K562 (cell line): ENCODE data around the gene SCRG1. TPM values are rescaled to one million over a fixed set of nuclear protein-coding genes. Genes with fewer than 3 reads are reported as not detected.
A peak's percentile ranks its signal among the peaks of the same experiment; 100 is the strongest.

Experiments used
- ARID2 ChIP-seq: fragments of 450-650 bp; IDR thresholded peaks from 2 replicates; pipeline ENCODE4 v1.6.1; 2017; ENCODE audit warnings: antibody characterized with exemption, mild to moderate bottlenecking
- CCAR2 ChIP-seq: fragments of 200-400 bp; formaldehyde crosslinking; IDR thresholded peaks from 2 replicates; pipeline ENCODE4 v1.6.1; 2017; ENCODE audit warnings: mild to moderate bottlenecking, low read depth, low read length
- DMBX1 ChIP-seq: fragments of 250-450 bp; sonication (Bioruptor Pico); IDR thresholded peaks from 2 replicates; pipeline ENCODE4 v1.8.0; 2022; ENCODE audit warnings: inconsistent platforms, mild to moderate bottlenecking, moderate library complexity, borderline replicate concordance
- HDGF ChIP-seq: fragments of 450-650 bp; IDR thresholded peaks from 2 replicates; pipeline ENCODE4 v1.6.1; 2016
- NFRKB ChIP-seq: fragments of 450-650 bp; IDR thresholded peaks from 2 replicates; pipeline ENCODE4 v1.6.1; 2016; ENCODE audit warnings: low read depth
- OTX1 ChIP-seq: fragments of 450-650 bp; formaldehyde crosslinking; IDR thresholded peaks from 2 replicates; pipeline ENCODE4 v1.4.0; 2022; ENCODE audit warnings: mild to moderate bottlenecking
- RCOR1 ChIP-seq, 2 experiments: IDR thresholded peaks; 2 replicates each; pipeline ENCODE4 v1.6.1; 2012; ENCODE audit warnings: low read depth in 2 of 2, low read length in 2 of 2, borderline replicate concordance in 1 of 2, improper control_type of control experiment in 1 of 2
- RHOXF2B ChIP-seq: fragments of 250-450 bp; sonication (Bioruptor Pico); conservative IDR thresholded peaks from 2 replicates; pipeline ENCODE4 v1.5.1; 2021
- USF2 ChIP-seq: sonication (generic); formaldehyde crosslinking; IDR thresholded peaks from 2 replicates; pipeline ENCODE4 v1.5.0; 2020; ENCODE audit warnings: missing genetic modification reagents
- ZNF311 ChIP-seq: fragments of 250-450 bp; sonication (Bioruptor Pico); IDR thresholded peaks from 2 replicates; pipeline ENCODE4 v1.4.0; 2020; ENCODE audit warnings: mild to moderate bottlenecking, moderate library complexity
- ZNF507 ChIP-seq: conservative IDR thresholded peaks from 2 replicates; pipeline ENCODE4 v1.6.1; 2017; ENCODE audit warnings: missing genetic modification characterization, missing compliant biosample characterization
- polyA plus RNA-seq, 8 experiments: library from polyadenylated mRNA; depleted of rRNA in 4 of 8; stranded (reverse) in 5 of 8; unstranded in 3 of 8; fragments of >200 nt; fragmentation: Nextera tagmentation in 2 of 8; fragmentation: Illumina TruSeq in 1 of 8; extraction: Ambion mirVana in 2 of 8; extraction: Trizol in 1 of 8; gene quantifications; 2 replicates each; pipeline versions ENCODE4 v1.2.1 to v1.2.3, GENCODE V29; 2011 to 2014; ENCODE audit warnings: inconsistent platforms in 1 of 8, missing spikeins in 1 of 8
- total RNA-seq, 7 experiments: library from RNA; depleted of rRNA in 6 of 7; stranded (reverse); fragments of >200 nt in 6 of 7; fragmentation: Illumina TruSeq in 2 of 7; extraction: Trizol in 2 of 7; gene quantifications; 2 replicates each; pipeline versions ENCODE4 v1.2.1 to v1.2.3, GENCODE V29; 2011 to 2021; ENCODE audit warnings: low replicate concordance in 1 of 7
- TF ChIP-seq, protein P1 (sequence below), 2 experiments: fragments of 450-650 bp in 1 of 2; sonication (generic) in 1 of 2; formaldehyde crosslinking in 1 of 2; IDR thresholded peaks; 2 replicates each; pipeline versions ENCODE4 v1.7.1 to v1.9.0; 2016 to 2022; ENCODE audit warnings: inconsistent platforms in 1 of 2, mild to moderate bottlenecking in 1 of 2, missing genetic modification reagents in 1 of 2
- TF ChIP-seq, protein P2 (sequence below): fragments of 450-650 bp; IDR thresholded peaks from one replicate; pipeline ENCODE4 v1.6.1; 2018; ENCODE audit warnings: mild to moderate bottlenecking, moderate library complexity; ENCODE audit not compliant: partially characterized antibody
- TF ChIP-seq, protein P3 (sequence below): sonication (generic); formaldehyde crosslinking; IDR thresholded peaks from 2 replicates; pipeline ENCODE4 v1.4.0; 2020; ENCODE audit warnings: mild to moderate bottlenecking, missing genetic modification reagents

Gene SCRG1
- total and polyA plus RNA-seq, 9 of the 15 experiments (the other 6 are each of a cell fraction or from before 2014, with no cell fraction given), result 0.01 TPM; not detected in 7

DNA sequence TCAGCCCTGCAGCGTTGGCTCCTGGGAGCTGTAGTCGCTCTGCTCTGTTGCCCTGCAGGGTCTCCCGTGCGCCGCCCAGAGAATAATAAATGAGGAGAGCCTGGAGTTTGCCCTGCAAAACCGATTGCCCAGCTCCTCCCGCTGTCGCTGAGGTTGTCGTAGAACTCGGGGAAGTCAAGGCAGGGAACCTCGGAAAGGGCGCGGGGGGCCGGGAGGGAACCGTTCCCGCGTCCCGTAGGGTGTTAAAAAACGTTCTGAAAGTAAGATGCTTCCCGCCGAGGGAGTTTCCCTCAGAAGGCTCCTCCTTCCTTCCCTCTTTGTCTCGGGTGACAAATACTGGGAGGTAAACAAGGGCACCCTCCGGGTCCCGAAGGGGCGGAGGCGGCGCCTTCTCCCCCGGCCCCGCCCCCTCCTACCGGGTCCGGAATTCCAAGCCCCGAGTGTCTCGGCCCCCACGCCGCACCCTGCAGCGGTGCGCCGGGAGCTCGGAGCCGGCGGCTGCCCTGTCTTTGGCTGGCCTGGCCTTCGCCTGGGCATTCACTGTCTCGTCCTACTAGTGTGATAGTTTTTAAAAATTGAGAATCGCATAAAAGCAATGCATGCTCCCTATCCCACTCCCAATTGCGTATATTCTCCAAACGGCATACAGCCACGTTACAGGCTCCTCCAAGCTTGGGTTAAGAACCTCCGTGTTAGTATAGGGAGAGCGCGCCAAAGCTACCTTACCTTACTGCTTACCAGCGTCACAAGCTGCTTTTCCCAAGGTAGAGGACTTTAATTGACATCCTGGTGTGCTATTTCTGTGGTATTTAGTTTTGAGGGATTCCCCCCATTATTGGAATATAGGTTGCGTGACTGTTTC lies 63.8 kb downstream of the SCRG1 start (continued):
- TF ChIP-seq, protein P1, sequence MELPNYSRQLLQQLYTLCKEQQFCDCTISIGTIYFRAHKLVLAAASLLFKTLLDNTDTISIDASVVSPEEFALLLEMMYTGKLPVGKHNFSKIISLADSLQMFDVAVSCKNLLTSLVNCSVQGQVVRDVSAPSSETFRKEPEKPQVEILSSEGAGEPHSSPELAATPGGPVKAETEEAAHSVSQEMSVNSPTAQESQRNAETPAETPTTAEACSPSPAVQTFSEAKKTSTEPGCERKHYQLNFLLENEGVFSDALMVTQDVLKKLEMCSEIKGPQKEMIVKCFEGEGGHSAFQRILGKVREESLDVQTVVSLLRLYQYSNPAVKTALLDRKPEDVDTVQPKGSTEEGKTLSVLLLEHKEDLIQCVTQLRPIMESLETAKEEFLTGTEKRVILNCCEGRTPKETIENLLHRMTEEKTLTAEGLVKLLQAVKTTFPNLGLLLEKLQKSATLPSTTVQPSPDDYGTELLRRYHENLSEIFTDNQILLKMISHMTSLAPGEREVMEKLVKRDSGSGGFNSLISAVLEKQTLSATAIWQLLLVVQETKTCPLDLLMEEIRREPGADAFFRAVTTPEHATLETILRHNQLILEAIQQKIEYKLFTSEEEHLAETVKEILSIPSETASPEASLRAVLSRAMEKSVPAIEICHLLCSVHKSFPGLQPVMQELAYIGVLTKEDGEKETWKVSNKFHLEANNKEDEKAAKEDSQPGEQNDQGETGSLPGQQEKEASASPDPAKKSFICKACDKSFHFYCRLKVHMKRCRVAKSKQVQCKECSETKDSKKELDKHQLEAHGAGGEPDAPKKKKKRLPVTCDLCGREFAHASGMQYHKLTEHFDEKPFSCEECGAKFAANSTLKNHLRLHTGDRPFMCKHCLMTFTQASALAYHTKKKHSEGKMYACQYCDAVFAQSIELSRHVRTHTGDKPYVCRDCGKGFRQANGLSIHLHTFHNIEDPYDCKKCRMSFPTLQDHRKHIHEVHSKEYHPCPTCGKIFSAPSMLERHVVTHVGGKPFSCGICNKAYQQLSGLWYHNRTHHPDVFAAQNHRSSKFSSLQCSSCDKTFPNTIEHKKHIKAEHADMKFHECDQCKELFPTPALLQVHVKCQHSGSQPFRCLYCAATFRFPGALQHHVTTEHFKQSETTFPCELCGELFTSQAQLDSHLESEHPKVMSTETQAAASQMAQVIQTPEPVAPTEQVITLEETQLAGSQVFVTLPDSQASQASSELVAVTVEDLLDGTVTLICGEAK (IDR thresholded peaks at IDR 0.05), result peak; percentile 56
- TF ChIP-seq, protein P1 (CRISPR knock-in tag; IDR thresholded peaks at IDR 0.05), result no peak
- no peak for TF ChIP-seq USF2
- no peak for TF ChIP-seq ZNF311
- TF ChIP-seq, protein P2, sequence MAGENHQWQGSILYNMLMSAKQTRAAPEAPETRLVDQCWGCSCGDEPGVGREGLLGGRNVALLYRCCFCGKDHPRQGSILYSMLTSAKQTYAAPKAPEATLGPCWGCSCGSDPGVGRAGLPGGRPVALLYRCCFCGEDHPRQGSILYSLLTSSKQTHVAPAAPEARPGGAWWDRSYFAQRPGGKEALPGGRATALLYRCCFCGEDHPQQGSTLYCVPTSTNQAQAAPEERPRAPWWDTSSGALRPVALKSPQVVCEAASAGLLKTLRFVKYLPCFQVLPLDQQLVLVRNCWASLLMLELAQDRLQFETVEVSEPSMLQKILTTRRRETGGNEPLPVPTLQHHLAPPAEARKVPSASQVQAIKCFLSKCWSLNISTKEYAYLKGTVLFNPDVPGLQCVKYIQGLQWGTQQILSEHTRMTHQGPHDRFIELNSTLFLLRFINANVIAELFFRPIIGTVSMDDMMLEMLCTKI, result no peak
- no peak for TF ChIP-seq RHOXF2B (CRISPR knock-in tag)
- no peak for TF ChIP-seq DMBX1 (CRISPR knock-in tag)
- TF ChIP-seq, protein P3, sequence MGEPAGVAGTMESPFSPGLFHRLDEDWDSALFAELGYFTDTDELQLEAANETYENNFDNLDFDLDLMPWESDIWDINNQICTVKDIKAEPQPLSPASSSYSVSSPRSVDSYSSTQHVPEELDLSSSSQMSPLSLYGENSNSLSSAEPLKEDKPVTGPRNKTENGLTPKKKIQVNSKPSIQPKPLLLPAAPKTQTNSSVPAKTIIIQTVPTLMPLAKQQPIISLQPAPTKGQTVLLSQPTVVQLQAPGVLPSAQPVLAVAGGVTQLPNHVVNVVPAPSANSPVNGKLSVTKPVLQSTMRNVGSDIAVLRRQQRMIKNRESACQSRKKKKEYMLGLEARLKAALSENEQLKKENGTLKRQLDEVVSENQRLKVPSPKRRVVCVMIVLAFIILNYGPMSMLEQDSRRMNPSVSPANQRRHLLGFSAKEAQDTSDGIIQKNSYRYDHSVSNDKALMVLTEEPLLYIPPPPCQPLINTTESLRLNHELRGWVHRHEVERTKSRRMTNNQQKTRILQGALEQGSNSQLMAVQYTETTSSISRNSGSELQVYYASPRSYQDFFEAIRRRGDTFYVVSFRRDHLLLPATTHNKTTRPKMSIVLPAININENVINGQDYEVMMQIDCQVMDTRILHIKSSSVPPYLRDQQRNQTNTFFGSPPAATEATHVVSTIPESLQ, result no peak
- TF ChIP-seq HDGF, result no peak
- TF ChIP-seq NFRKB, result peak; percentile 74
- TF ChIP-seq RCOR1 (IDR thresholded peaks at IDR 0.05; ENCODE audit: borderline replicate concordance in 1 of 2, low read depth in 2 of 2, low read length in 2 of 2), result no peak
- TF ChIP-seq ZNF507 (tag), result no peak
- TF ChIP-seq ARID2, result no peak
- no peak for TF ChIP-seq OTX1
- TF ChIP-seq CCAR2, result no peak
